ENCODE results near the gene CES3.
"Not testable (repeated sequence)": the region's sequence is repeated elsewhere in the genome, so short reads cannot be mapped to it uniquely, and the experiment has no call there.

GRCh38 chr16:66993558-66993957 lies 32.5 kb downstream of the CES3 start:
- TF ChIP-seq, protein P1, sequence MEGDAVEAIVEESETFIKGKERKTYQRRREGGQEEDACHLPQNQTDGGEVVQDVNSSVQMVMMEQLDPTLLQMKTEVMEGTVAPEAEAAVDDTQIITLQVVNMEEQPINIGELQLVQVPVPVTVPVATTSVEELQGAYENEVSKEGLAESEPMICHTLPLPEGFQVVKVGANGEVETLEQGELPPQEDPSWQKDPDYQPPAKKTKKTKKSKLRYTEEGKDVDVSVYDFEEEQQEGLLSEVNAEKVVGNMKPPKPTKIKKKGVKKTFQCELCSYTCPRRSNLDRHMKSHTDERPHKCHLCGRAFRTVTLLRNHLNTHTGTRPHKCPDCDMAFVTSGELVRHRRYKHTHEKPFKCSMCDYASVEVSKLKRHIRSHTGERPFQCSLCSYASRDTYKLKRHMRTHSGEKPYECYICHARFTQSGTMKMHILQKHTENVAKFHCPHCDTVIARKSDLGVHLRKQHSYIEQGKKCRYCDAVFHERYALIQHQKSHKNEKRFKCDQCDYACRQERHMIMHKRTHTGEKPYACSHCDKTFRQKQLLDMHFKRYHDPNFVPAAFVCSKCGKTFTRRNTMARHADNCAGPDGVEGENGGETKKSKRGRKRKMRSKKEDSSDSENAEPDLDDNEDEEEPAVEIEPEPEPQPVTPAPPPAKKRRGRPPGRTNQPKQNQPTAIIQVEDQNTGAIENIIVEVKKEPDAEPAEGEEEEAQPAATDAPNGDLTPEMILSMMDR (IDR thresholded peaks at IDR 0.05): not testable (repeated sequence)
- TF ChIP-seq BHLHE40 (IDR thresholded peaks at IDR 0.05; ENCODE audit: low read depth, low read length); POLR2A (IDR thresholded peaks at IDR 0.05; ENCODE audit: low read length); JUN (IDR thresholded peaks at IDR 0.05); MAFK (IDR thresholded peaks at IDR 0.05; ENCODE audit: partially characterized antibody): not testable (repeated sequence)
- TF ChIP-seq, protein P2, sequence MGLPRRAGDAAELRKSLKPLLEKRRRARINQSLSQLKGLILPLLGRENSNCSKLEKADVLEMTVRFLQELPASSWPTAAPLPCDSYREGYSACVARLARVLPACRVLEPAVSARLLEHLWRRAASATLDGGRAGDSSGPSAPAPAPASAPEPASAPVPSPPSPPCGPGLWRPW (IDR thresholded peaks at IDR 0.05): not testable (repeated sequence)
